ENCODE measurements around the gene KDM7A.

- TF ChIP-seq CTCF (conservative IDR thresholded peaks at IDR 0.05; ENCODE audit: low read length), result no peak
- TF ChIP-seq EZH2phosphoT487 (IDR thresholded peaks at IDR 0.05; ENCODE audit: borderline replicate concordance, low read depth, low read length), result no peak
These were observed 48.9 kb upstream of the KDM7A start for GRCh38 chr7:140225562-140226249.

Data from OCI-LY7 (cell line).